Gastrocnemius medialis (tissue), 4 donors: Measurements from ENCODE around the gene VPS37C.

Source experiments
- POLR2A ChIP-seq, 2 donors: fragments of 450-650 bp; IDR thresholded peaks; one replicate each; pipeline ENCODE4 v1.6.1; 2017; ENCODE audit warnings: antibody characterized with exemption in 2 of 2, mild to moderate bottlenecking in 2 of 2, moderate library complexity in 2 of 2
- TF ChIP-seq, protein P1 (sequence below), 5 experiments: fragments of 450-650 bp in 3 of 5; fragments of 200-600 bp in 2 of 5; sonication (generic) in 2 of 5; IDR thresholded peaks in 4 of 5; conservative IDR thresholded peaks in 1 of 5; 1 replicate in 4 of 5; 2 replicates in 1 of 5; pipeline ENCODE4 v1.5.1; 2016 to 2019; ENCODE audit warnings: antibody characterized with exemption in 5 of 5, mild to moderate bottlenecking in 3 of 5, moderate library complexity in 3 of 5

DNA sequence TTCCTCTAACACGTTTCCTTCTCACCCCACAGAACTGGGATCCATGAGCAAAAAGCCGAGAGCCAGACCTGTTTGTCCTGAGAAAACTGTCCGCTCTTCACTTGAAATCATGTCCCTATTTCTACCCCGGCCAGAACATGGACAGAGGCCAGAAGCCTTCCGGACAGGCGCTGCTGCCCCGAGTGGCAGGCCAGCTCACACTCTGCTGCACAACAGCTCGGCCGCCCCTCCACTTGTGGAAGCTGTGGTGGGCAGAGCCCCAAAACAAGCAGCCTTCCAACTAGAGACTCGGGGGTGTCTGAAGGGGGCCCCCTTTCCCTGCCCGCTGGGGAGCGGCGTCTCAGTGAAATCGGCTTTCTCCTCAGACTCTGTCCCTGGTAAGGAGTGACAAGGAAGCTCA lies 35.0 kb downstream of the VPS37C start:
- TF ChIP-seq, protein P1, sequence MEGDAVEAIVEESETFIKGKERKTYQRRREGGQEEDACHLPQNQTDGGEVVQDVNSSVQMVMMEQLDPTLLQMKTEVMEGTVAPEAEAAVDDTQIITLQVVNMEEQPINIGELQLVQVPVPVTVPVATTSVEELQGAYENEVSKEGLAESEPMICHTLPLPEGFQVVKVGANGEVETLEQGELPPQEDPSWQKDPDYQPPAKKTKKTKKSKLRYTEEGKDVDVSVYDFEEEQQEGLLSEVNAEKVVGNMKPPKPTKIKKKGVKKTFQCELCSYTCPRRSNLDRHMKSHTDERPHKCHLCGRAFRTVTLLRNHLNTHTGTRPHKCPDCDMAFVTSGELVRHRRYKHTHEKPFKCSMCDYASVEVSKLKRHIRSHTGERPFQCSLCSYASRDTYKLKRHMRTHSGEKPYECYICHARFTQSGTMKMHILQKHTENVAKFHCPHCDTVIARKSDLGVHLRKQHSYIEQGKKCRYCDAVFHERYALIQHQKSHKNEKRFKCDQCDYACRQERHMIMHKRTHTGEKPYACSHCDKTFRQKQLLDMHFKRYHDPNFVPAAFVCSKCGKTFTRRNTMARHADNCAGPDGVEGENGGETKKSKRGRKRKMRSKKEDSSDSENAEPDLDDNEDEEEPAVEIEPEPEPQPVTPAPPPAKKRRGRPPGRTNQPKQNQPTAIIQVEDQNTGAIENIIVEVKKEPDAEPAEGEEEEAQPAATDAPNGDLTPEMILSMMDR (IDR thresholded peaks at IDR 0.05 in 4 of 5, conservative IDR thresholded peaks at IDR 0.05 in 1 of 5), result no peak
- TF ChIP-seq POLR2A (IDR thresholded peaks at IDR 0.05), result no peak
